DLD1 (cell line): ENCODE data around the gene FXYD6.
"Not testable (repeated sequence)": the region's sequence is repeated elsewhere in the genome, so short reads cannot be mapped to it uniquely, and the experiment has no call there.

Experiments
- in situ Hi-C: cut with HindIII; loops from 2 replicates; pipeline ENCODE4 v1.10.0; 2017; ENCODE audit warnings: low sequenced_read_pairs

The FXYD6 gene

DNA sequence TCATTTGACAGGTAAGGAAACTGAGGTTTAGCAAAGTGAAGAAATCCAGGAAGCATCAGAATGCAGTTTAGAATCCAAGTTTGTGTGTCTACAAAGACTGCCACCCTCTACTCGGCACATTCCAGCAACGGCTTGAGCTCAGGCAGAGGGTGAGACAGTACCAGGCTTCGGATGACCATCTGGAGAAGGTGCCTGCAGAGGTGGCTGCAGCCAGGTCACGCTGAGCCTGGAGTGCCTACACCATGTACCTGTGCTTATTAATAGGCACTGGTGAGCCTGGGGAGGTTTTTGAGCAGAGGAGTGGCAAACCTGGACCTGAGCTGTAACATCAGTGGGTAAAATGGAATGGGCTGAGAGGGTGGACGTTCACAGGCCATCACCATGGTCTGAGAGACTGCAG lies 4.7 kb downstream of the FXYD6 start:
- in situ Hi-C loops, result no loop called here

DNA sequence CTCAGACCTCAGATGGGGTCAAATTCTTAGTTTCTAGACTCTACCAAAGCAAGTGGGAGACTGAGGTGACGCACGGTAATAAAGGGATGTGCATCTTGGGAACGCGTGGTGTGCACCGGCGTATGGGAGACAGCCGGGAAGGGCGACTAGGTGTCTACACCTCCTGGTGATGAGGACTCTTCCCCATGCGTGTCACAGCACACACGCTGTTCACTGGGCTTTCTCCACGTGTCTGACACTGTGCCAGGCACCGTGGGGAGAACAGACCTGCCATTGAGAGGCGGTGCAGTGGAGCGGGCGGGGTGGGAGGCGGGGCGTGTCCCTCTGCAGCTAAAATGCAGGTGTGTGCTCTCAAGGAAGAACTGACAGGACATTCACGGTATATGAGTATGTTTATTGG lies 5.3 kb downstream of the FXYD6 start:
- in situ Hi-C loops, result no loop called here

DNA sequence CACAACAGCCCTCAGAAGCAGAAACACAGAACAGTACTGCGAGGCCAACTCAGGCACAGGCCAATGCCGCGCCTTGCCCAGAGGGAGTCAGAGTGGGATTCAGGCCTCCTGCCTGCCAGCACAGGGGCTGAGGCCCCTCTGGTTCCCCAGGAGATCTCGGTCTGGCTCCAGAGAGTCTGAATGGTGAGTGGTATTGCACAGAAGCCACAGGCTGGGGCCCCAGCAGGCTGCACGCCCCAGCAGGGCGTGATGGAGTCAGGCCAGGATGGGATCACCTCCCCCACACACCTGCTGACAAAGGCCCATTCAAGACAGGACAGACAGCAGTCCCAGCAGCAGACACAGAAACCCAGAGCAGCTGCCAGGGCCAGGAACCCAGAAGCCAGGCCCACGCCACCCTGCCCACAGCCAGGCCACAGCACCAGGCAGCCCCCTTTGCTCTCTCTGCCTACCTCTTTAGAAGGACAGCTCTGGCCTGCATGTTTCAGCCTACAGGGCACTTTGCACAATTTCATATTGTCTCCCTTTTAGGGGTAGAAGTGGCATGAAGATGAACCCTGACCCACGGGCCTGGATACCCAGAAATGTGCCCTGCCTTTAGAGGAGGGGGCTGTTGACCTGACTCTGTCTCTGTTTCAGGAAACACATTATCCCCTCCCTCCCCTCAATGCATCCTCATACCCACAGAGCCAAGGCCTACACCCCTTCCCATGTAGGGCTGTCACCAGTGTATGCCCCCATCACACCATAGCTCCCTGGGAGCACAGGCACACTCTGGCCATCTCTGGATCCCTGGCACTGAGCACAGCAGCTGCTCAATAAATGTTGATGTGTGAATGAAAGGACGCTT lies 6.1 kb downstream of the FXYD6 start:
- in situ Hi-C loops, result no loop called here

GRCh38 chr11:117869604-117870003 lies 6.9 kb downstream of the FXYD6 start:
- in situ Hi-C loops, result no loop called here

DNA sequence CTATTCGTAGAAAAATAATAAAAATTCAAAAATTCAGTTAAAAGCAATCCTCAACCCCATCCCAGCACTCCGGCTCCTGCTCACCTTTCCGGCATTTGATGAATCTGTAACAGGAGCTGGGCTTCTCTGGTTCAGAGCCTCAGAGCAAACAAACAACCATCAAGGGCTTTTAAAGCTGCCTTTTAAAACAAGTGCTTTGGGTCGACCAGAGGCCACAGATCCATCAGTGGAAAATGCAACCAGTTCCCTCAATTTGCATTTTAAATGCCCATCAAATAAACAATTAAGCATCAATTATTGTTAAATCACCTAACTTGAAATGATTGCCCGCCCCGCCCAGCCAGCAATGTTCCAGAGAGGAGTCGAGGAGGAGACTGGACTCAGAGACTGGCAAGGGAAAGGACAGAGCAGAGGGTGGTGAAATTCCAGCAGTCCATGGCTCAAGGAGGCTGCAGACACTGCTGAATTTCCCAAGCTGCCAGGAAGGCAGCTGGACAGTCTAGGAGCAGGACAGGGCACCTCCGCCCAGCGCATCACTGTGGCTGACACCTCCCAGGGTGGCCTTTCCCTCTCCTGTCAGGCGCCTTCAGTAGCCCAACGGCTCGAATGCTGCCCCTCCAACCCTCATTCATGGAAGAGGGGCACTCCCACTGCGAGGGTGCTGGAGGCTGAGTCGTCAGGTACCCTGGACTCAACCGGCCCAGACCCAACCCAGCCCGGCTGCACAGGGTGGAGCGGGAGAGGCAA lies 7.5 kb downstream of the FXYD6 start:
- in situ Hi-C loops, result no loop called here

DNA sequence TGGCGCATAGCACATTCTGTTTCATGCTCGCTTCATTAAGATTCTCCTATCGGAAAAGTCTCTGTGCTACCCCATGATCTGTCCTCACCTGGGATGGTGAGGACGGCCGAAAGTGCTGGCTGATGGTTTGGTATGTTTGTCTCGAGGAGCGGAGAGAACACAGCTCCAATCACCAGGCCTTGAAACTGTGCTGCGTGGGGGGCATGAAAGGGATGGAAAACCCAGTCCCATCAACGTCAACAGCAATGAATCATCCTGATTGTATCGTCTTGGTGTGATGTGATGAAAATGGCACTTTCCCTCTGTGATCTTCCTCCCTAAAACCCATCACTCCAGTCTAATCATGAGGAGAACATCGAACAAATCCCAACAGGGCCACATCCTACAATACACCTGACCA lies 8.4 kb downstream of the FXYD6 start:
- in situ Hi-C loops, result no loop called here

DNA sequence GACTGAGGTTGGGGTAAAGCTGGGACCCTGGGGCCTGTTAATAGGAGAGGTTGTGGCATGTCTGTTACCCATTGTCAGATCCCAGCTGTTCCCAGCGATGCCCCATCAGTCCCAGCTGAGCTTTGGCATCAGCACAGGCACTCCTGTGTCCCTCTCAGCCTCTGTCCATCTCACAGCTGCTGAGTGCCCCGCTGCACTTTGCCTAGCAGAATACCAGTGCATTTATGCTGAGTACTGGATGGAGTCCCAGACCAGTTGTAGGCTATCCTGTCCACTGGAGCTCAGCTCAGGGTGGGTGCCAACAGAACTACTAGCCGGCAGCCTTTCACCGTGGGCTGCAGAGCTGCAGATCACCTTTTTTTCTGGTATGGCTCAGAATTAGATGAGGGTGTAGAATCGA lies 9.9 kb downstream of the FXYD6 start:
- in situ Hi-C loops, result no loop called here

DNA sequence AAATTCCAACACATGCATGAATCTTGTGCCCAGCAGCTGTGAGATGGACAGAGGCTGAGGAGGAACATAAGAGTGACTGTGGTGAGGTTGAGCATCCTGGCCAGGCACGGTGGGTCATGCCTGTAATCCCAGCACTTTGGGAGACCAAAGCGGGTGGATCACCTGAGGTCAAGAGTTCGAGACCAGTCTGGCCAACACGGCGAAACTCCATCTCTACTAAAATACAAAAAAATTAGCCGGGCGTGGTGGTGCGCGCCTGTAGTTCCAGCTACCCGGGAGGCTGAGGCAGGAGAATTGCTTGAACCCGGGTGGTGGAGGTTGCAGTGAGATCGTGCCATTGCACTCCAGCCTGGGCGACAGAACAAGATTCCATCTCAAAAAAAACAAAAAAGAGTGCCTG lies 10.9 kb downstream of the FXYD6 start:
- in situ Hi-C loops, result not testable (repeated sequence)

GRCh38 chr11:117863383-117863782 lies 13.1 kb downstream of the FXYD6 start:
- in situ Hi-C loops, result no loop called here

DNA sequence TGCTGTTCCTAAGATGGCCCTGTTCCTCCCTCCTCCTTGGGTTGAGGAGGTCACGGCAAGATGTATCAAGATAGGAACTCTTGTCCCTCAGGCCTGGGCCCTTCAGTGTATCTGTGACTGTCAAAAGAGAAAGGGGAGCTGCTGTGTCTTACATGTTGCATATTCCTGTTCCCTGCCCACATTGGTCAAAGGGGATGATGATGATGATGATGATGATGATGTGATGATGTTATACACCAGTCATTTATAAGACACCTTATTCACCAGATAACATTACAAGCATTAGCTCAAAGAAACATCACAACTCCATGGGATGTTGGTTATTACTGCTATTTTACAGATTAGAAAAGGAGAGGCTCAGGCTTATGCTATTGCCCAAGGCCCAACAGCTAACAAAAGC lies 13.7 kb downstream of the FXYD6 start:
- in situ Hi-C loops, result no loop called here

DNA sequence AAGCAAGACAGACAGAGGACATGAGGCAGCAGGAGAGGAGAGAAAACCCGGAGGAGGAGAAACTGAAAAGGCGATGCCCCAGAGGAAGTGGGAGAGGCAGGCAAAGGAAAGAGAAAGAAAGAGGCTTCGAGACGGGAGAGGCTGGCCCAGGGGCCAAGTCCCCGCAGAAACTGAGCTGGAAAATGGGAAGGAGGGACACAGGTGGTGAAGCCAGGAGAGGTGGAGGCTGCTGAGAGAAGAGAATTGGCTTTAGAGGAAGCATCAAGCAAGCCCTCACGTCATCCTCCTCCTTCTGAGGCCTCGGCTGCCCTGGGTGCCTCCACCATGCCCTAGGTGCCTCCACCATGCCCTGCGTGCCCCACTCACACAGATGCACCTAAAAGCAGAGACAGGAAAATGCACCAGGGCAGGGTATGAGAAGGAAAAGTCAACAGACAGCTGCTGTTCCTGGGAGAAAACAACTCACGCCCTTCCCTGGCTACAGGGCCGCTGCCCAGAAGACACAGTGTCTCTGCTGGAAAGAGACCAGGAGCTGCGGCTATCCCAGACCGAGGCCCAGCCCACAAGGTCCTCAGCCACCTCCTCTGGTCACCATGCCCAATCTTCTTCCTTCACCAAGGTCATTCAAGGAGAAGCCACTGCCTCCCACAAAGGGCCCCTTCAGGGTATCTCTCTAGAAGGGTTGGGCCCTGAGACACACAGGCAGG lies 14.3 kb downstream of the FXYD6 start:
- in situ Hi-C loops, result no loop called here

DNA sequence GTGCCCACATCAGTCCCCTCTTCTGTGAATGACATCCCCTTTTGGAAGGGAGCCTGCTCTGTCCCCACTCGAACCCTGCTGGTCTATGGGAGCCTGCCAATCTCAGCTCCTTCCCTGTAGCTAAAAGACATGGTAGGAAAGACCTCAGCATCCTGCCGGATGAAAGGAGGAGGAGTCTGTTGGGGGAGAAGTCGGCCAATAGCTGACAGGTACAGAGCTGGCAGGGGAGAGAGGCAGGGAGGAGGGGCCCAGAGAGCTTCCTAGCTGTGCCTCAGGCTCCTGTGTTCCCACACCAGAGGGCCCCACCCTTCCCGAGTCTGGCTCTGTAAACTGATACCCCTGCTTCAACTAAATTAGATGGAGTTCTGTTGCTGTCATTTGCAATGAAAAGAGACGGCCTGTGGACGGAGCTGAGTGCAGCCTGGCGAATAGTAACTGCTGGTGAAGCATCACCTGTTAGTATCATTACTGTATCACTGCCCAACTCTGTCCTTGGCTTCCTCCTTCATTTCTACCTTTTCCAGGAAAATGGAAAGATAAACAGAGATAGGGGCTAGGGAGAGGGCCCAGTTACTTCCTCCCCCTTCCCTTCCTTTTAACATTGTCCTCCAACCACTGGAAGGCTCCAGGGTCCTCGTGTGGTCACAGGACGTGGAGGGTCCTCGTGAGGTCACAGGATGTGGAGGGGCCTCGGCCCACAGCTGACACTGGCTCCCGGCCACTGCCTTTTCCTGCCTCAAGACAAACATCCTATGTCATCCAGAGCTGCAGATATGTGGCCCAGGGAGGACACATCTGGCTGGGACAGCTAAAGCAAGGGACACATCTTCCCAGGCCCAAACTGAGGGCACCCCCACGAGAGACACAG lies 15.1 kb downstream of the FXYD6 start:
- in situ Hi-C loops, result no loop called here

GRCh38 chr11:117860139-117860538 lies 16.3 kb downstream of the FXYD6 start:
- in situ Hi-C loops, result no loop called here

GRCh38 chr11:117859488-117860112 lies 16.9 kb downstream of the FXYD6 start:
- in situ Hi-C loops, result no loop called here

- in situ Hi-C loops, result no loop called here
These were observed 17.4 kb downstream of the FXYD6 start for GRCh38 chr11:117859061-117859460.

- in situ Hi-C loops, result no loop called here
These were observed 18.6 kb downstream of the FXYD6 start for GRCh38 chr11:117857734-117858414.

DNA sequence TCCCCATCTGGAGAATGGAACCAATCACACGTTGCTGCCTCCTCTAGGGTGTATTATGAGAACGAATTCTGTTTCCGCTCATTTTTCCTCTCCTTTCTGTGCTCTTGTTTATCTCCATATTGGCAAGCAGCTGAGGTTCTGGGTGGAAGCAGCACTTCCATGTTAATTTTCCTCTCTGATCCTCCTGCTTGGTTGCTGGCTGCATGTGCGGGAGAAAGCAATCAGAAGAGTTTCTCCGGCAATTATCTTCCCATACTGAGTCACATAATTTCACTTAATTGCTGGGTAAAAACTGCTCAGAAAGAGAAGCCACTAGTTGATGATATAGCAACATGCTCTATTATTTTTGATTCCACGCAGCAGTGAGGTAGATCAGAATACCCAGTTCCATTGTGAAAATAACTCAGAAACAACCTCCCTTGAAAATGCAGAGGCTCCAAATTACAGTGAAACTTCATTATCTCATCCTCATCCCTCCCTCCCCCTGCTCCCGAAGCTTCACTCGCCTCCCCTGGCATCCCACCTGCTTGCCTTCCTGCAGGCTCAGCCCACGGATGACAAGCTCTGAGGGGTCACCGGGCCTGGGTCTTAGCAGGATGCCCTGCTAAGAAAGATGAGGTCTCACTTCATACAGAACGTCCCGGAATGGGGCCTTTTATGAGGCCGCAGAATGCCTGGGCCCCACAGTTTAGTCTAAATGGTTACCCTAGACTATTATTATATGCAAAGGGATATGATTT lies 20.4 kb downstream of the FXYD6 start:
- in situ Hi-C loops, result no loop called here

GRCh38 chr11:117855186-117855845 lies 21.1 kb downstream of the FXYD6 start:
- in situ Hi-C loops, result no loop called here
